Ecto neural progenitor cell (in vitro differentiated cells): Measurements from ENCODE around the gene ZGPAT.
"Not testable (repeated sequence)": the region's sequence is repeated elsewhere in the genome, so short reads cannot be mapped to it uniquely, and the experiment has no call there.

Experiments
- DNase-seq: peaks from one replicate; pipeline ENCODE4 v3.0.0-alpha.2; 2018; ENCODE audit warnings: low spot score

ZGPAT gene

DNA sequence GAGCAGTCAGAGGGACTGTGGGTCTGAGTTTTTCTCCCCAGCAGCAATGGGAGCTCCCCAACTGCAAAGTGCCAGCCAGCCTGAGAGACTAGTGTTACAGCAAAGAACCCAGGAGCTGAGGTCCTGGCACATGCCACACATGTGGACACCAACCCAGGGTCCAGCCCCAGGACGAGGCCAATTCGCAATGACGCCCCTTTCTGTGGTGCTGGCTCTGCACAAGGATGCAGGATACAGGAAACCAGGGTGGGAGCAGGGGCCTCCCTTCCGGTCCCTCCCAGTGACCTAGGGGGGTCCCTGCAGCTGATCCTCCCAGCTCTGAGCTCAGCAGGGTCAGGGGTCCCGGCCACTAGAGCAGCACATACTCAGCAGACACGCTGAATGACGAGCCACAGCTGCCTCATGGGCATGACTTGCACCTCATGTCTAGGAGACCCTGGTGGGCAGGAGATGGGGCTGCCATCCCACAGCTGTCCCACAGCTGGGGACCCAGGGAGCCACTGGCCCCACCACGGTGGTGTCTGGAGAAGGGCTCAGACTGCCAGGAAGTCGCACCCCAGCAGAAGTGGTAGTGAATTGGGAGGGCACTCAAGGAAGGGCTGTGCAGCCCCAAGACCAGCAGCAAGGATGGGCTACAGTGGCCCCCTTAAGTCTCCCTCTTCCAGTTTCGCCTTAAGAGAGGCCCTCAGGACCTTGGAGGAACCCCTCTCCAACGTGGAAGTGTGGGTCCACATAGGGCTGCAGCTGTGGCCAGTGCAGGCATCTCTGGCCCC is 3.7 kb upstream of the ZGPAT start:
- DNase-seq: peak; percentile 39

- no peak for DNase-seq
Measured at GRCh38 chr20:63704749-63705117, 3.1 kb upstream of the ZGPAT start.

DNA sequence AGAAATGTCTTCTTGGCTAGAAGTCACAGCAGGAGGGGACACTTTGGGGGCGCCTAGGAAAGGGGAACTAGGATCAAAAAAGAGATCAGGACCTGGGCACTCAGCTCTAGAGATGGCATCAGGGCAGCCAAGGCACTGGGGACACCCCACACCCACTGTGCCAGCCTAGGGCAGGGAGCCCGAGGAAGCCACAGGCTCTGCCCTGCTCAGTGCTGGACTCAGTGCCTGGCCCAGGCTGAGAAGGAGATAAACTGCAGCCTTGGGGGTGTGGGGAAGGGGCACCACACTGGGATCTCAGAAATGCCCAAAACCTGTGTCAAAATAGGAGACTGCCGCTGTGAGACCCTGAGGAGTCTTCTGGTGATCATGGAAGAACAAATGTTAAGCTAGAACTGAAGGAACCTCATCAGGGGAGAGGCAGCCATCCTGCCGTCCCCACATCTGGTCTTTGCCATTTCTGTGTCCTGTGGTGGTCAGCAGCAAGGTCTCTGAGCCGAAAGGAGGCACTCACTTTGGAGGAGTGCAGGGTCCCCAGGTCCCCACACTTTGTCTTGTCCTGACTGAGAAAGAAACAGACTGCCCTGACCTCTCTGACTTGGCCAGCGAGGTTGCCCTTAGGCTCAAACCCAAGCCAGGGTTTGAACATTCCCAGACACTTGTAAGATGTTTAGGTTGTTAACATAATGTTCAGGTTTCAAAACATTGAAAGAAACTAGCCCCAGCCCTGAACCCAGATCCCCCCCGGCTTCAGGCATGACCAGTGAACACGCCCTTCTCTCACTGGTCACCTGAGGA is 2.4 kb upstream of the ZGPAT start:
- no peak for DNase-seq

DNA sequence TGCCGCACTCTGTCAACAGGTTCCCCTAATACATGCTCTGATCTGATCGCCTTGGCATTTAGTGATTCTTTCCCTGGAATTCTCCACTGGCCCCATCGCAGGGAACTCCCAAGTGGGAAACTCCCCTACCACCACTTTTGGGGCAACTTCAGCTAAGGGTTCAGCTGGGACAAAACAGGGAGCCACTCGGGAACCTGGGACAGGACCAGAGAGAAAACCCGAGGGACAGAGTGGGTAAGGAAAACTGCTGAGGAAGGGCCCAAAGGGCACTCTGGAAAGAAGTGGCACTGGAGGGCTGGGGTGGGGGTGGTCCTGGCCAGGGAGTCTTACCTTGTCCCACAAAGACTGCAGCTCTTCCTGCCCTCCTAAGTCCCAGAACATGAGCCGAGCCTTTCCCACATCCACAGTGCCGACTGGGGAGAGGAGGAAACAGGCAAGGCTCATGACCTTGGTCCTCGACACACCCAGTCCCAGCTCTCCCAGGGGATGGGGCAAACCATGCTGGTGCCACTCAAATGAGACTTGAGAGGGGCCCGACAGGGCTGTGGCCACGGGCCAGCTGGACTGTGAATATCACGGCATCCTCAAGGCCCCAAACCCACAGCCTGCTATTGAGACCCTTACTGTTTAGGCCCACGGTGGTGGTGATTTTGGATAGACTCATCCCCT is 1.7 kb upstream of the ZGPAT start:
- DNase-seq: no peak

GRCh38 chr20:63706852-63707557 is 834 bp upstream of the ZGPAT start:
- no peak for DNase-seq

DNA sequence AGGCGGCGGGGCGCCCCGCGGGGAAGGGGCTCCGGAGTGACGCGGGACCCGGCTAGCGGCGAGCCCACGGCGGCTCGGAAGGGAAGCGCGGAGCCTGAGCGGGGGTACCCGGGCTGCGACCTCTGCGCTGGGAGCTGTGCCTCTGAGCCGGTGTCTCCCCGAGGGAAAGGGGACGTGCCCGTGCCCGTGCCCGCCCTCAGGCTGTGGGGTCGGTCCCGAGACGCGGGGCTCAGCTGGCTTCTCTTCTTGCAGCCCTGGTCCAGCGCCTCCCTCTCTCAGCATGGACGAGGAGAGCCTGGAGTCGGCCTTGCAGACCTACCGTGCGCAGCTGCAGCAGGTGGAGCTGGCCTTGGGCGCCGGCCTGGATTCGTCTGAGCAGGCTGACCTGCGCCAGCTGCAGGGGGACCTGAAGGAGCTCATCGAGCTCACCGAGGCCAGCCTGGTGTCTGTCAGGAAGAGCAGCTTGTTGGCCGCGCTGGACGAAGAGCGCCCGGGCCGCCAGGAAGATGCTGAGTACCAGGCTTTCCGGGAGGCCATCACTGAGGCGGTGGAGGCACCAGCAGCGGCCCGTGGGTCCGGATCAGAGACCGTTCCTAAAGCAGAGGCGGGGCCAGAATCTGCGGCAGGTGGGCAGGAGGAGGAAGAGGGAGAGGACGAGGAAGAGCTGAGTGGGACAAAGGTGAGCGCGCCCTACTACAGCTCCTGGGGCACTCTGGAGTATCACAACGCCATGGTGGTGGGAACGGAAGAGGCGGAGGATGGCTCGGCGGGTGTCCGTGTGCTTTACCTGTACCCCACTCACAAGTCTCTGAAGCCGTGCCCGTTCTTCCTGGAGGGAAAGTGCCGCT is 686 bp downstream of the ZGPAT start:
- DNase-seq: no peak

DNA sequence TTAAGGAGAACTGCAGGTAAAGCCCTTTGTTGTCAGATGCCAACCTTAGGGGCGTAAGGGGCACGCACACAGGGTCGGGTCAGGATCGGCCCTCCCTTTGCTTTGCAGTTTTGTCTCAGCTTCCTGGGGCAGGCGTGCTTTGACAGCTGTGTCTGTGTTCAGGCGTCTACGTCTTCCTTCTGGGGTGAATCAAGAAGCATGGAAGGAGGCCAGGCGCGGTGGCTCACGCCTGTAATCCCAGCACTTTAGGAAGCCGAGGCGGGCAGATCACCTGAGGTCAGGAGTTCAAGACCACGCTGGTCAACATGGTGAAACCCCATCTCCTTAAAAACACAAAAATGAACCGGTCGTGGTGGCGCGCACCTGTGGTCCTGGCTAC is 1.3 kb downstream of the ZGPAT start:
- no peak for DNase-seq

DNA sequence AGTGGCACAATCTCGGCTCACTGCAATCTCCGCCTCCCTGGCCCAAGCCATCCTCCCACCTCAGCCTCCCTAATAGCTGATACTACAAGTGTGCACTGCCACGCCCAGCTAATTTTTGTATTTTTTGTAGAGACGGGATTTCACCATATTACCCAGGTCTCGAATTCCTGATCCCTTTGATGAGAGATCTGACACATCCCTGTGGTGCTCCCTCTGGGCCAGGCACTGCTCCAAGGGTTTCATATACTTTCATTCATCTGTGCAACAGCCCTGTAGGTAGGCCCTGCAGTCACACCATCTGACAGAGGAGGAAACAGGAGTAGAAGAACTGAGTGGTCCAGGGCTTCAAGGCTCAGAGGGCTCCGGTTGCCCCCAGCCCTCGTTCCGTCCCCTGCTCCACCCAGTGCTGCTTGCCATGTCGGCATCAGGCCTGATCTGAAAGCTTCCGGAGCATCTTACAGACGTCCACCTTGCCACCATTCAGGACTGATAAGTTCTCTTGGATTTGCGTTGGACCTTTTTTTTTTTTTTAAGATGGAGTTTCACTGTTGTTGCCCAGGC is 3.3 kb downstream of the ZGPAT start:
- DNase-seq: no peak

GRCh38 chr20:63712191-63712590 is 4.4 kb downstream of the ZGPAT start:
- no peak for DNase-seq

GRCh38 chr20:63714858-63715257 is 7.0 kb downstream of the ZGPAT start:
- DNase-seq: no peak

- no peak for DNase-seq
Measured at GRCh38 chr20:63718996-63719395, 11.2 kb downstream of the ZGPAT start.

DNA sequence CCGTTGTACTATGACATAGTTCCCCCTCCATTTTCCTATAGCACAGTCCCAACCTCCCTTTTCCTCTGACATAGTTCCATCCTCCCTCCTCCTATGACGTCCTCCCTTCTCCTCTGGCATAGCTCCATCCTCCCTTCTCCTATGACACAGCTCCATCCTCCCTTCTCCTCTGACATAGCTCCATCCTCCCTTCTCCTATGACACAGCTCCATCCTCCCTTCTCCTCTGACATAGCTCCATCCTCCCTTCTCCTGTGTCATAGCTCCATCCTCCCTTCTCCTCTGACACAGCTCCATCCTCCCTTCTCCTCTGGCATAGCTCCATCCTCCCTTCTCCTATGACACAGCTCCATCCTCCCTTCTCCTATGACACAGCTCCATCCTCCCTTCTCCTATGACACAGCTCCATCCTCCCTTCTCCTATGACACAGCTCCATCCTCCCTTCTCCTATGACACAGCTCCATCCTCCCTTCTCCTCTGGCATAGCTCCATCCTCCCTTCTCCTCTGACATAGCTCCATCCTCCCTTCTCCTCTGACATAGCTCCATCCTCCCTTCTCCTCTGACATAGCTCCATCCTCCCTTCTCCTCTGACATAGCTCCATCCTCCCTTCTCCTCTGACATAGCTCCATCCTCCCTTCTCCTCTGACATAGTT is 15.3 kb downstream of the ZGPAT start:
- not testable (repeated sequence) for DNase-seq

DNA sequence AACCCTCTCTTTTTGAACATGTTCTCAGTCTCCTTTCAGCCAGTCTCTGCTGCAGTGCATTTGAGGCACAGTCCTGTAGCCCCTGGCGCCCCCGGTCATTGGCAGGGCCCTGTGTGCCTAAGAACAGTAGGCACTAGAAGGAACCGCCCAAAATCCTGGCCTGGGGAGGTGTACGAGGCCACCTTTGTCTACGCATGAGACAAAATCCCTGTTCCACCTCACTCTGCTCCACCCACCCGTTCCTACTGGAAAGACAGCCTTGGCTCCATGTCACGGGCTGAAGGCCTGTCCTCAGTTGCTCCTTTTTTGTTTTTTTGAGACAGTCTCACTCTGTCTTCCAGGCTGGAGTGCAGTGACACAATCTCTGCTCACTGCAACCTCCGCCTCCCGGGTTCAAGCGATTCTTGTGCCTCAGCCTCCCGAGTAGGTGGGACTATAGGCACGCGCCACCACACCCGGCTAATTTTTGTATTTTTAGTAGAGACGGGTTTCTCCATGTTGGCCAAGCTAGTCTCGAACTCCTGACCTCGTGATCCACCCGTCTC is 22.4 kb downstream of the ZGPAT start:
- DNase-seq: not testable (repeated sequence)

DNA sequence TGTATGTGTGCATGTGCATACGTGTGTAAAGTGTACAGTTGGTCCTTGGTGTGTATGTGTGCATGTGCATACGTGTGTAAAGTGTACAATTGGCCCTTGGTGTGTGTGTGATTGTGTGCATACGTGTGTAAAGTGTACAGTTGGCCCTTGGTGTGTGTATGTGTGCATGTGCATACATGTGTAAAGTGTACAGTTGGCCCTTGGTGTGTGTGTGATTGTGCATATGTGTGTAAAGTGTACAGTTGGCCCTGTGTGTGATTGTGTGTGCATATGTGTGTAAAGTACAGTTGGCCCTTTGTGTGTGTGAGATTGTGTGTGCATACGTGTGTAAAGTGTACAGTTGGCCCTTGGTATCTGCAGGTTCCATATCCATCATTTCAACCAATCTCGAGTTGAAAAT is 23.6 kb downstream of the ZGPAT start:
- DNase-seq: no peak

GRCh38 chr20:63732118-63733095 is 24.6 kb downstream of the ZGPAT start:
- DNase-seq: no peak

- DNase-seq: no peak
Measured at GRCh38 chr20:63733117-63733516, 25.3 kb downstream of the ZGPAT start.

DNA sequence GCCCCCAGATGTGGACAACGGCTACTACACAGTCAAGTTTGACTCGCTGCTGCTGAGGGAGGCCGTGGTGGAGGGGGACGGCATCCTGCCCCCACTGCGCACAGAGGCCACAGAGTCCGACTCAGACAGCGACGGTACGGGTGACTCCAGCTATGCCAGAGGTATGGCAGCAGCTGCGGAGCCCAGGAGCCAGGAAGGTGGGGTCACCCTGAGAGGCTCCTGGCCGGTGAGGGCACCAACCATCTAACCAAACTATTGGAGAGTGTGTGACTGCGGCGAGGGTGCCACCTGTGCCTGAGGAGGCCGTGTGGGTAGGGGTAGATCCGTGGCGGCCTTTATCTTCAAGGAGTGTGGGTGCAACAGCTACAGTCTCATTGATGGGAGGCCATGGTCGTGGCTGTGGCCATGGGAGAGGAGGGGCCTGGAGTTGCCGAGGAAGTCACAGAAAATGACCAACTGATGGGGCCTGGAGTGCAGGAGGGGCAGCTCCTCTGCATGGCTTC is 25.8 kb downstream of the ZGPAT start:
- DNase-seq: no peak

DNA sequence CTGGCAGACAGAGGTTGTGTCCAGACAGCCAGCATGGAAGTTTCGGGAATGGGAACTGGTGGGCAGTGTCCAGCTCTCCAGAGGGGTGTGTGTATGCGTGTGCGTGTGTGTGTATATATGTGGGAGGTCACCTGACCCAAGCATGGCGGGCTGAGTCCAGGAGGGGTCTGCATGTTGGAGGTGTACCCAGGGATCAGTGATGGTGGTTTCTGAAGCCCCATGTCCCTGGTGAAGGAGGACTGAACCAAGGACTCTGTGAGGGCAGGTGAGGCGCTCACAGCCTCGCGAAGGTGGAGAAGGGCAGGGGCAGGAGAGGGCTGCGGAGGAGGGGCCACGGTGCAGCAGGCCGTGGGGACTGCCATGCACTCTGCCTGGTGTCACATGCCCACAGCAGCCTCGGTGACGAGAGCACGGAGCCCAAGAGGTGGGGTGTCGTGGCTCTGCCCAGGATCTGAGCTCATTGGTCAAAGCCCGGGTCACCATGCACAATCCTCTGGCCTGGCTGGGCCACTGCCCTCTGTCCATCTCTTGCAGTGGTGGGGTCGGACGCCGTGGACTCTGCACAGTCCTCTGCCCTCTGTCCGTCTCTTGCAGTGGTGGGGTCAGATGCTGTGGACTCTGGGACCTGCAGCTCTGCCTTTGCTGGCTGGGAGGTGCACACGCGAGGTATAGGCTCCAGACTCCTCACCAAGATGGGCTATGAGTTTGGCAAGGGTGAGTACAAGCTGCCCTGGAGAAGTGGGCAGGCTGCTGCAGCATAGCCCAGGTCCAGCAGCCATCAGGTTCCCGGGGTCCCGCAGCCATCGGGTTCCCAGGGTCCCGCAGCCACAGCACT is 26.5 kb downstream of the ZGPAT start:
- no peak for DNase-seq
